MM.1S (cell line): Measurements from ENCODE around the gene CDC42BPA.

Experiments used
- DNase-seq: peaks from one replicate; pipeline ENCODE4 v3.0.0-alpha.2; 2015
- H2AFZ ChIP-seq: fragments of 300-600 bp; sonication (generic); 2 replicates; pipeline ENCODE4 v1.6.0; 2016; ENCODE audit warnings: antibody characterized with exemption, low read length
- H3F3A ChIP-seq: fragments of 300-600 bp; sonication (generic); 2 replicates; pipeline ENCODE4 v1.6.1; 2016; ENCODE audit warnings: mild to moderate bottlenecking, antibody characterized with exemption, low read length, moderate library complexity, mixed read lengths; ENCODE audit not compliant: insufficient read depth
- H3K27ac ChIP-seq: fragments of 300-600 bp; sonication (generic); 2 replicates; pipeline ENCODE4 v1.5.1; 2016; ENCODE audit warnings: mild to moderate bottlenecking, low read length
- H3K27me3 ChIP-seq: fragments of 300-600 bp; sonication (generic); replicated peaks from 2 replicates; pipeline ENCODE4 v1.6.0; 2016; ENCODE audit warnings: low read length; ENCODE audit not compliant: insufficient read depth
- H3K36me3 ChIP-seq: fragments of 300-600 bp; sonication (generic); replicated peaks from 2 replicates; pipeline ENCODE4 v1.6.1; 2016; ENCODE audit warnings: mild to moderate bottlenecking, low read length, mixed read lengths; ENCODE audit not compliant: insufficient read depth
- H3K4me1 ChIP-seq: fragments of 300-600 bp; sonication (generic); 2 replicates; pipeline ENCODE4 v1.6.1; 2016; ENCODE audit warnings: low read length, mixed read lengths
- H3K4me2 ChIP-seq: fragments of 300-600 bp; sonication (generic); 2 replicates; pipeline ENCODE4 v1.6.0; 2016; ENCODE audit warnings: low read depth, low read length
- H3K4me3 ChIP-seq: fragments of 300-600 bp; sonication (generic); 2 replicates; pipeline ENCODE4 v1.5.1; 2016; ENCODE audit warnings: low read length, mixed read lengths
- H3K79me2 ChIP-seq: fragments of 300-600 bp; sonication (generic); 2 replicates; pipeline ENCODE4 v1.6.1; 2016; ENCODE audit warnings: mixed run types, low read length, mixed read lengths
- H3K9ac ChIP-seq: fragments of 300-600 bp; sonication (generic); 2 replicates; pipeline ENCODE4 v1.6.1; 2016; ENCODE audit warnings: low read length, mixed read lengths
- H3K9me2 ChIP-seq: fragments of 300-600 bp; sonication (generic); replicated peaks from 2 replicates; pipeline ENCODE4 v1.6.1; 2016; ENCODE audit warnings: mild to moderate bottlenecking, low read length, mixed read lengths; ENCODE audit not compliant: insufficient read depth
- H3K9me3 ChIP-seq: fragments of 300-600 bp; sonication (generic); replicated peaks from 2 replicates; pipeline ENCODE4 v1.6.1; 2016; ENCODE audit warnings: mild to moderate bottlenecking, low read length, mixed read lengths; ENCODE audit not compliant: insufficient read depth
- H4K20me1 ChIP-seq: fragments of 300-600 bp; sonication (generic); 2 replicates; pipeline ENCODE4 v1.6.1; 2016; ENCODE audit warnings: mild to moderate bottlenecking, low read length, moderate library complexity, mixed read lengths; ENCODE audit not compliant: insufficient read depth
- EZH2 ChIP-seq: fragments of 300-600 bp; sonication (generic); optimal IDR thresholded peaks from 2 replicates; pipeline ENCODE3; 2017; ENCODE audit warnings: low read depth, mild to moderate bottlenecking, antibody characterized with exemption, low read length, mixed read lengths
- EZH2phosphoT487 ChIP-seq: fragments of 300-600 bp; sonication (generic); IDR thresholded peaks from 2 replicates; pipeline ENCODE4 v1.6.1; 2018; ENCODE audit warnings: antibody characterized with exemption, low read length
- TF ChIP-seq, protein P1 (sequence below): fragments of 300-600 bp; sonication (generic); IDR thresholded peaks from 2 replicates; pipeline ENCODE4 v1.5.1; 2016; ENCODE audit warnings: antibody characterized with exemption, low read length, mixed read lengths

CDC42BPA gene

DNA sequence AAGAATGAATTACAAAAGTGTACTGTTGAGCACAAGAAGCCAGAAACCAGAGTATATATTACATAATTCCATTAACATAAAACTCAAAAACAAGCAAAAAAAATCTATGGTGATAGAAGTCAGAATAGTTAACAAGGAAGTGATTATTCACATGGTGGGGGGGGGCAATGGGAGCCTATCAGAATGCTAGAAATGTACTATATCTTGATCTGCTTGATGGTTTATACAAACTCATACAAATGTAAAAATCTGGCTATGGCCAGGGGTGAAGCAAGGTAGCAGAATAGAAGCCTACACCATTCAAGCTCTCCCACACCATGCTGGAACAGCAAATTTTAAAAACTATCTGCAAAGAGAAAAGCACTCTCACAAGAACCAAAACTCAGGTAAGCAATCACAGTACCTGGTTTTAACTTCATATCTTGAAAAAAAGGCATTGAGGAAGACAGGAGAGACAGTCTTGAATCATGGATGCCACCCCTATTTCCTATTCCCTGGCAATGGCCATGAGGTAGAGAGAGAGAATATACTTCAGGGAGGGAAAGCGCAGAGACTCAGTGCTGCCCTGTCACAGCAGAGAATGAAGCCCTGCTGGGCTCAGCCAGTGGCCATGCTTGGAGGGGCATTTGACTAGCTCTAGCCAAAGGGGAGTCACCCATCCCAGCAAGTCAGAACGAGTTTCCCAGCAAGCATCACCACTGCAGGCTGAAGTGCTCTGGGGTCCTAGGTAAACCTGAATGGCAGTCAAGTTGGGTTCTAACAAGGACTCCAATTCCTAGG is 73.8 kb downstream of the CDC42BPA start:
- no peak overlapping the region for H2AFZ ChIP-seq
- DNase-seq: no peak
- H3K4me1 ChIP-seq: no peaks in the 10 kb centered on the region
- H3K27ac ChIP-seq: no peak overlapping the region
- H3K9me3 ChIP-seq: no peaks in the 10 kb centered on the region
- no peaks in the 10 kb centered on the region for H3K36me3 ChIP-seq
- H3K4me2 ChIP-seq: no peak overlapping the region
- H3K9me2 ChIP-seq: no peaks in the 10 kb centered on the region
- H4K20me1 ChIP-seq: no peaks in the 10 kb centered on the region
- no peaks in the 10 kb centered on the region for H3F3A ChIP-seq
- no peaks in the 10 kb centered on the region for H3K79me2 ChIP-seq
- H3K27me3 ChIP-seq: no peaks in the 10 kb centered on the region
- H3K9ac ChIP-seq: no peak overlapping the region
- TF ChIP-seq EZH2phosphoT487 (no peak), EZH2 (no peak)
- TF ChIP-seq, protein P1, sequence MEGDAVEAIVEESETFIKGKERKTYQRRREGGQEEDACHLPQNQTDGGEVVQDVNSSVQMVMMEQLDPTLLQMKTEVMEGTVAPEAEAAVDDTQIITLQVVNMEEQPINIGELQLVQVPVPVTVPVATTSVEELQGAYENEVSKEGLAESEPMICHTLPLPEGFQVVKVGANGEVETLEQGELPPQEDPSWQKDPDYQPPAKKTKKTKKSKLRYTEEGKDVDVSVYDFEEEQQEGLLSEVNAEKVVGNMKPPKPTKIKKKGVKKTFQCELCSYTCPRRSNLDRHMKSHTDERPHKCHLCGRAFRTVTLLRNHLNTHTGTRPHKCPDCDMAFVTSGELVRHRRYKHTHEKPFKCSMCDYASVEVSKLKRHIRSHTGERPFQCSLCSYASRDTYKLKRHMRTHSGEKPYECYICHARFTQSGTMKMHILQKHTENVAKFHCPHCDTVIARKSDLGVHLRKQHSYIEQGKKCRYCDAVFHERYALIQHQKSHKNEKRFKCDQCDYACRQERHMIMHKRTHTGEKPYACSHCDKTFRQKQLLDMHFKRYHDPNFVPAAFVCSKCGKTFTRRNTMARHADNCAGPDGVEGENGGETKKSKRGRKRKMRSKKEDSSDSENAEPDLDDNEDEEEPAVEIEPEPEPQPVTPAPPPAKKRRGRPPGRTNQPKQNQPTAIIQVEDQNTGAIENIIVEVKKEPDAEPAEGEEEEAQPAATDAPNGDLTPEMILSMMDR: no peak
- no peak overlapping the region for H3K4me3 ChIP-seq

DNA sequence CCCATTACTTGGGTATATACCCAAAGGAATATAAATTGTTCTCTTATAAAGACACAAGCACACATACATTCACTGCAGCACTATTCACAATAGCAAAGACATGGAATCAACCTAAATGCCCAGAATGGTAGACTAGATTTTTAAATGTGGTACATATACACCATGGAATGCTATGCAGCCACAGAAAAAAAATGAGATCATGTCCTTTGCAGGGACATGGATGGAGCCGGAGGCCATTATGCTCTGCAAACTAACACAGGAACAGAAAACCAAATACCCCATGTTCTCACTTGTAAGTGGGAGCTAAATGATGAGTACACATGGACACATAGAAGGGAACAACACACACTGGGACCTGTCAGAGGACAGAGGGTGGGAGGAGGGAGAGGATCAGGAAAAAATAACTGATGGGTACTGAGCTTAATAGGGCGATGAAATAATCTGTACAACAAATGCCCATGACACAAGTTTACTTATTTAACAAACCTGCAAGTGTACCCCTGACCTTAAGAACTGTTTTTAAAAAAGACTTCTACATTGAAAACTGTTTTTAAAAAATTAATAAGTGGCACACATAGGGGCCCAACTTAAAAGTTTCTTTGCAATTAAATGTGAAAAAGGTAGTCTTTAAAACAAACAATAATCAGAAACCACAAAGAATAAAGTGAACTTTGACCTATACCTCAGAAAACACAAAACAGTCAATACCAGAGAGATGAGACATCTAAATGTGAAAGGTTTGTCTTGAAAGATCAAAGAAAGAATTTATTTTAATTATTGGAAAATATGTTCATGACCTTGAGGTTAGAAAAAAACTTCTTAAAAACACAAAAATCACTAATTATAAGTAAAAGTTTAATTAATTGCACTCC is 75.2 kb downstream of the CDC42BPA start:
- H3K4me2 ChIP-seq: no peak overlapping the region
- no peaks in the 10 kb centered on the region for H3K79me2 ChIP-seq
- TF ChIP-seq EZH2 (no peak), EZH2phosphoT487 (no peak)
- TF ChIP-seq, protein P1: no peak
- H3K9me2 ChIP-seq: no peaks in the 10 kb centered on the region
- no peaks in the 10 kb centered on the region for H3F3A ChIP-seq
- H2AFZ ChIP-seq: no peak overlapping the region
- no peaks in the 10 kb centered on the region for H3K36me3 ChIP-seq
- no peak for DNase-seq
- no peak overlapping the region for H3K27ac ChIP-seq
- H3K9me3 ChIP-seq: no peaks in the 10 kb centered on the region
- H4K20me1 ChIP-seq: no peaks in the 10 kb centered on the region
- no peaks in the 10 kb centered on the region for H3K4me1 ChIP-seq
- no peak overlapping the region for H3K4me3 ChIP-seq
- H3K9ac ChIP-seq: no peak overlapping the region
- H3K27me3 ChIP-seq: no peaks in the 10 kb centered on the region

DNA sequence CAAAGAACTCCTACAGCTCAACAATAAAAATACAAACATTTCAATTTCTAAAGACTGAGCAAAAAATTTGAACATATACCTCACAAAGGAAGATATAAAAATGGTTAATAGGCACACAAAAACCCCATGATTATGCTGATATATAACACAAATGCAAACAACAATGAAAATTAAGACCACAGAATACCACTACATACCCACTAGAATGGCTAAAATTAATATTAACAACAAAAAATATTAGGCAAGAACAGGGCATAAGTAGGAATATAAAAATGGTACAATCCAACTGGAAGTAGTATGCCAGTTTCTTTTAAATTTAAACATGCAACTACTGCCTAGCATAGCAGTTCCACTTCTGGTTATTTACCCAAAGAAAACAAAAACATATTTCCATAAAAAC is 77.3 kb downstream of the CDC42BPA start:
- Histone ChIP-seq H4K20me1 (no peaks in the 10 kb centered on the region), H3K79me2 (no peaks in the 10 kb centered on the region), H3F3A (no peaks in the 10 kb centered on the region), H3K9ac (no peak overlapping the region), H3K4me2 (no peak overlapping the region), H3K4me1 (no peaks in the 10 kb centered on the region), H3K9me2 (no peaks in the 10 kb centered on the region), H3K27ac (no peak overlapping the region), H3K4me3 (no peak overlapping the region), H3K36me3 (no peaks in the 10 kb centered on the region), H3K9me3 (no peaks in the 10 kb centered on the region), H3K27me3 (no peaks in the 10 kb centered on the region), H2AFZ (no peak overlapping the region)
- TF ChIP-seq, protein P1: no peak
- TF ChIP-seq EZH2phosphoT487 (no peak), EZH2 (no peak)
- no peak for DNase-seq
